T-helper 1 cell (primary cell): ENCODE data around the gene SPTLC2.
"Not testable (repeated sequence)": the region's sequence is repeated elsewhere in the genome, so short reads cannot be mapped to it uniquely, and the experiment has no call there.

ENCODE experiments used
- DNase-seq, 5 donors: peaks; one replicate each; pipeline ENCODE4 v3.0.0-alpha.2; 2012 to 2020

SPTLC2 gene

DNA sequence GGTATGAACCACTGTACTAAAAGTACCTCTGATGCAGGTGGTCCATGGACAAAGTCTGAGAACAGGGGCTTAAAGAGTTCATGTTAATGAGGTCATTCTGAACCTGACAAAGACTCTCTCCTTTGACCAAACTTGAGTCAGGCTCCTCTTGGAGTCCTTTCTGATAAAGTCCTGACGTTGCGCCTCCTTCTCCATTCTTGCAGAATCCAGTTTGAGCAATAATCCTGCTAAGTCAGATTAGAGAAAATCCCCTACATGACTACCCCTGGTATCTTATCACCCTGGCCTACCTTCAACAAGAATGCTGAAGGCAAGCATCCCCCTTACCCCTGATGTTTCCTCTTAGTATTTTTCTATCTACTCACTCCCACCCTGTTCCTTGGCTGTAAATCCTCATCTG is 71.9 kb downstream of the SPTLC2 start:
- DNase-seq = no peak

DNA sequence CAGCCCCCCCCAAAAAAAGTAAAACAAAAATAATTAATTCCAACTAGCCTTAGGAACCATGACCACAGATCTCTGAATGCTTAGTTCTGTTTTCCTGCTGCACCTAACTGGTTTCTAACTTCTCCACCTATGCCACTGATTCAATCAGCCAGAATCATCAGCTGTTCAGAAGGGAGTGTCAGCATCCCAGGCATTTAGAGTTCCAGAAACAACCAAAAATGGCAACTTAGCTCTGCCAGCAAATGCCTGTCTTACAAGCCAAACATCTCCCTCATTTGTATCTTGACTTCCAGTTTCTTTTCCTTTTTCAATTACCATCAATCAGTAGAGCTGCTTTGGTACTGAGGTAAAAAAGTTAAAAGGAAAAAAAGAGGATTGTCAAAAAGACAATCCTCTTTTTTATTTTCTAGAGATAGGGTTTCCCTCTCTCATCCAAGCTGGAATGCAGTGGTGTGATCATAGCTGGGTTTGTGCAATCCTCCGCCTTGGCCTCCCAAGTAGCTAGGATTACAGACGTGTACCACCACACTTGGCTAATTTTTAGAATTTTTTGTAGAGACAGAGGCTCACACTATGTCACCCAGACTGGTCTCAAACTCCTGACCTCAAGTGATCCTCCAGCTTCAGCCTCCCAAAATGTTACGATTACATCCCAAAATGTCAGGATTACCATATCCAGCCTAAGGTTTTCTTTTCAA is 72.7 kb downstream of the SPTLC2 start:
- no peak for DNase-seq

DNA sequence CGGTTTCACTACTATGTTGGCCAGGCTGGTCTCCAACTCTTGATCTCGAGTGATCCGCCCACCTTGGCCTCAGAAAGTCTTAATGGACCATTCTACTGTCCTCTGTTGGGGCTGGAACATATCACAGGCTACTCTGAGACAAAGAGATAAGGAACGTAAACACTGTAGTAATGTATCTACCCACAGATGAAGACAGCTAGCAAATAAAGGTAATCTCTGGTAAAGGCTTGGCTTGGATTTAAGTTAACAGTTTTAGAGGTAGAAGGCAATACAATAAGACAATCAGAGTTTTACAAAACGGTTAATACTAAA is 73.2 kb downstream of the SPTLC2 start:
- no peak for DNase-seq

DNA sequence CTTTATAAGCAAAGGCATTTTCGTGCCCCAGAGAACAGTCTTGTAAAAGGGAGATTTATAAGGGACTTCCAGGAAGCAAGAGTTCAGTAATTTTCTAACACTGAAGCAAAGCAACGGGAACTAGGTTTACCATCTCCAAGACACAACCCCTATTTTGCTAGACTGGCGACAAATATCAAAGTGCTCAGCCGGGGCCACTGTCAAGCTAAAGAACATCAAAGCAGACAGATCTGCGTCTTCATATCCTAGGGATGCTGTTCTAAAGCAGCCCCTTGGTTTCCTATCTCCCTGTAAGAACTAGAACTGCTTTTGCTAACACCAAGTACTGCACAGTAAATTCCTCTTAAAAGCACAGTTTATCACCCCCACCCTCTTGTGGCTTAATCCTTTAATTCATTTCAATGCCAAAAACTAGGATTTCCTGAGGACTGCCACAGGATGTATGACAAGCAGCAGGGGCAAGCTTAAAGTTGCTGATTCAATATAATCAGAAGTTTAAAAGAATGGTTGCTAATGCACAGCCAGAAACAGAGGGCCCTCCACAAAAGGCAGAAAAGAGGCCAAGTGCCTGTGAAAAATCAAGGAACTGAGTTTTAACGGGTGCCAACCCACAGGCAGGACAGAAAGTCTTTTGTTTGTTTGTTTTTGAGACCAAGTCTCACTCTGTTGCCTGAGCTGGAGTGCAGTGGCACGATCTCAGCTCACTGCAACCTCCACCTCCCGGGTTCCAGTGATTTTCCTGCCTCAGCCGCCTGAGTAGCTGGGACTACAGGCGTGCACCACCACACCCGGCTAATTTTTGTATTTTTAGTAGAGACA is 73.8 kb downstream of the SPTLC2 start:
- DNase-seq = no peak

DNA sequence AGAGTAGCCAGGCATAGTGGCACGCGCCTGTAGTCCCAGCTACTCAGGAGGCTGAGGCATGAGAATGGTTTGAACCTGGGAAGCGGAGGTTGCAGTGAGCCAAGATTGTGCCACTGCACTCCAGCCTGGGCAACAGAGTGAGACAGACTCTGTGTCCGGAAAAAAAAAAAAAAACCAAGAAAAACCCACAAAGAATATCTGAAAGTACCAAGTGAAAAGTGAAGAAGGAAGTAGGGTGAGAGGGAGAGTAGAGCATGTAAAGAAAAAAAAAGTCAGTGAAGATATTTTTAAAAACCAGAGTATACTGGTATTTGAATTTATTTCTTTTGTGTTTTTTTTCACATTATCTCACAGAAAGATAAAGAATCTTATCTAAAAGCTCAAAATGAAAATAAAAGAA is 74.5 kb downstream of the SPTLC2 start:
- DNase-seq = no peak

DNA sequence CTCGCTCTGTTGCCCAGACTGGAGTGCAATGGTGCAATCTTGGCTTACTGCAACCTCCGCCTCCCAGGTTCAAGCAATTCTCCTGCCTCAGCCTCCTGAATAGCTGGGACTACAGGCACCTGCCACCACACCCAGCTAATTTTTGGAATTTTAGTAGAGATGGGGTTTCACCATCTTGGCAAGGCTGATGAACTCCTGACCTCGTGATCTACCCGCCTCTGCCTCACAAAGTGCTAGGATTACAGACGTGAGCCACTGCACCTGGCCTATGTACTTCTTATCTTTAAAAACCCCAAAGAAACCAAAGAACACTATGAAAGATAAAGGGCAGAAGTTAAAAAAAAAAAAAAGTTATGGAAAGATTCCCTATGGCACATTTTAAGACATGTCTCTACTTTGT is 79.5 kb downstream of the SPTLC2 start:
- not testable (repeated sequence) for DNase-seq

DNA sequence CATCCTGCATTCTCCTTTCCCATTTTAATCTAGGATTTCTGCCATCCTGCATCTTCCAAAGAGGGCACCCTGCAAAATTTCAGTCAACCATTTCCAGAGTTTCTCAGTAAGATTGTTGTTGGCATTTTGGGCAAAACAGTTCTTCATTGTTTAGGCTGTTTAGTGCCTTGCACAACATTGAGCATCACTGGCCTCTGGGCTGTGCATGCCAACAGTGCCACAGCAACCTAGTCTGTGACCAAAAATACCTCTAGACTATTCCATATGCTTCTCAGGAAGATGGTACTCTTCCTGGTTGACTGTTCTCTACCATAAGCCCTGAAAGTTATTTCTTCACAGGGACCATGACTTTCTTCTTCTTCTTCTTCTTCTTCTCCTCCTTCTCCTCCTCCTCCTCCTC is 85.4 kb downstream of the SPTLC2 start:
- DNase-seq = no peak

DNA sequence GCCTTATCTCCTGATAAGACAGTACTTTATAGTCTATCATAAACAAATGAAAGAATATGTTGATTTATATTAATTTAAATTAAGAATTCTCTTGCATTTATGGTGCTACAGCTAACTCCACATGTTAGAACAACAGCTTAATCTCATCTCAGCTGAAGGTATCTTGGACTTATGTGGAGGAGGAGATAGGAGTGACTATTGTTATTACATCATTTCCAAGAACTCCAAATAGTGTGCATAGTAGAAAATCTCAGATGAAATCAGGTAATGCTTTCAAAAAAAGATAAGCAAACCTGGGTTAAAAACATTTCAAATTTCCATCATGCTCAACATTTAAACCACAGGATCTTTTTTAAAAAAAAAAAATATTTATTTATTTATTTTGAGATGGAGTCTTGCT is 86.5 kb downstream of the SPTLC2 start:
- DNase-seq = no peak

DNA sequence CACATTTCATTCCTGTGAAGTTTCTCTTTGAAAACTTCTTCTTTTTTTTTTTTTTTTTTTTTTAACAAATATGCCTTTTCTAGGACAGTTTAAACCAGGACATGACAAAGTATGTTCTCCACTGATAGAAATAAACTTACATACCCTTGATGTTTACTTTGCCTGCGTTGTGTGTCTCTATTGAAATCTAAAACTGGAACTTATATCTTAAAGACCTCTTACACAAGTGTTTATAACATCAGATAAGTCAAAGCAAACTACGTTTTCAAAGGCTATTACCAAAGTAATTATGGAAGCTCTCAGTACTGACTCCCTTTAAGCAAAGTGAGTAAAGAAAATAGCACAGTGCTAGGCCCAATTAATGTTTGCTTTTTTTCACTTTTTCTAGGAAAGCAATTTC is 87.2 kb downstream of the SPTLC2 start:
- DNase-seq = no peak

DNA sequence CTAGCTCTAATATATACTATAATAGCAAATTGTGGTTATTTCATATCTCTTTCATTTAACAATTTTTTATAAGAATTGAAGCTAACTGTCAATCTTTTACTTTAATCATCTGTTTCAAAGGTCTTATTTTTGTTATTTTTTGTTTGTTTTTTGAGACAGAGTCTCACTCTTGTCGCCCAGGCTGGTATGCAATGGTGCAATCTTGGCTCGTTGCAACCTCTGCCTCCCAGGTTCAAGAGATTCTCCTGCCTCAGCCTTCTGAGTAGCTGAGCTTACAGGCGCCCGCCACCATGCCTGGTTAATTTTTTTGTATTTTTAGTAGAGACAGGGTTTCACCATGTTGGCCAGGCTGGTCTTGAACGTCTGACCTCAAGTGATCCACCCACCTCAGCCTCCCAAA is 87.7 kb downstream of the SPTLC2 start:
- not testable (repeated sequence) for DNase-seq

DNA sequence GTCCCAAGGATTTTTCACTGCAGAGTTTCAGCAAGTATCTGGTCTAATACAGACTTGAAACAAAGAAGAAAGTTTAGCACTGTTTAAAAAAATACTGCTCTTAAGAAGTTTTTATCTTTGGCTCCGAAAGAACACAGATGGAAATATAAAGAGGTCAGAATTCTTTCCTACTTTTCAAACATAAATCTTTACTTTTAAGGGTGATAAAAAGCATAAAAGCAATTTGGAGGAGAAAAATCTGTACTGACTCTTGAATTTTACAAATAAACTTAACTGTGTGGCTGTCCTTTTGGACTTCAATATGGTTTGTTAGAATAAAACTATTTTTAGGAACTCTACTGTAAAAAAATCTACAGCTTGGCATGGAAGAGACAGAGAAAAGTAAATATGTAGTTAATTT is 90.2 kb downstream of the SPTLC2 start:
- no peak for DNase-seq

DNA sequence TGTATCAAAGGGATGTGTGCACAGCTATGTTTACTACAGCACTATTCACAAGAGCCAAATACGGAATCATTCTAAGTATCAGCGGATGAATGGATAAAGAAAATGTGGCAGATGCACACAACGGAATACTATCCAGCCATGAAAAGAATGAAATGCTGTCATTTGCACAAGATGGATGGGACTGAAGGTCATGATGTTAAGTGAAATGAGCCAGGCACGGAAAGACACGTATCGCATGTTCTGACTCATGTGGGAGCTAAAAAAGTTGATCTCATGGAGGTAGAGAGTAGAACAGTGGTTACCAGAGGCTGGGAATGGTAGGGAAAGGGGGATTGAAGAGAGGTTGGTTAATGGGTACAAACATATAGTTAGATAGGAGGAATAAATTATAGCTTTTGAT is 91.9 kb downstream of the SPTLC2 start:
- no peak for DNase-seq

DNA sequence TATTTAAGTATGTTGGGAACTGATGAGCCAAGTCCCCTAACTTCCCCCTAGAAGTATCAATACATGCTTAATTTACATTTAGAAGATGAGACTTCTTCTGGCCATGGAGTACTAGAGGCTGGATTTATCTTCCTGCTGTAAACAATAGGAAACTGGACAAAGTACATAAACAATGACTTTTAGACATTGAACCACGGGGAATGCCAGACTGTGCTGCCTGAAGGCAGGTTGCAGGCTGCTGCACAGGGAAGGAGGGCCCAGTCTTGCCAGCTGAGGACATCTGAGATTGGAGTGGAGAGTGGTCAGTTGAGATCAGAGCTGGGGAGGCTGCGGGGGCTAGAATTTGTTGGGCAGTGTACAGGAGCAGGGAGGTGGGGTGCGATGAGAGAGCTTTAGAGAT is 93.3 kb downstream of the SPTLC2 start:
- DNase-seq = no peak

DNA sequence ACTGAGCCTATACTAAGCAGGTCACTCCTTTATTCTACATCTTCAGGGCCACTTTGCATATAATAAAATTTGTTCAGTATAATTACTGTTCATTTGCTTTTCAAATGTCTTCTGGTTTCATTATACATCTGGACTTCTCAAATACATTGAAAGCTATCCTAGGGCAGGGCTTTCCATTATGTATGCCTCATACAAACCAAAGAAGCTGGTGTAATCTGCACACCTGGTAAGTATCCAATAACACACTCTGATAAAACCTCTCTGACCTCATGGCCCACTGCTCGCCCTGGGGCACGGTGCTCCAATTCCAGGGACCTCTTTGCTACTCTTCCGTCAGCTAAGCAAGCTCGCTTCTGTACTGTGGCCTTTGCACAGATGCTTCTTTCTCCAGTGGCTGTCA is 95.9 kb downstream of the SPTLC2 start:
- no peak for DNase-seq

DNA sequence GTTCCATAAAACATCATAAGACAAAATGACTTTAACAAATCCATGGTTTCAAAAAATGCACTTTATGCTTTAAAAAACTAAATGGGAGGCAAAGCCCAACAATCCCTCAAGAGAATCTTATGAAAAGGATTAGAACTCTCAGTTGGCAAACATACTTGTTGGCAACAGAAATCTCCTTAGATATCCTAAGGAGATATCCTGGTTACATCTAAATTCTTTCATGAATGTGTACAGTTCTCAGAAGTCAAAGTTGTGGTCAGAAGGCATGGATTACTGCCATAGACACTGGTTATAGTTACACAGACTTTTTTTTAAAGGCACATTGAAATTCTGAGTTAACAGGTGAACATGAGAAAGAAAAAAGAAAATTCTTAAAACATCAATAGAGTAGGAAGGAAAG is 100.3 kb downstream of the SPTLC2 start:
- DNase-seq = no peak

DNA sequence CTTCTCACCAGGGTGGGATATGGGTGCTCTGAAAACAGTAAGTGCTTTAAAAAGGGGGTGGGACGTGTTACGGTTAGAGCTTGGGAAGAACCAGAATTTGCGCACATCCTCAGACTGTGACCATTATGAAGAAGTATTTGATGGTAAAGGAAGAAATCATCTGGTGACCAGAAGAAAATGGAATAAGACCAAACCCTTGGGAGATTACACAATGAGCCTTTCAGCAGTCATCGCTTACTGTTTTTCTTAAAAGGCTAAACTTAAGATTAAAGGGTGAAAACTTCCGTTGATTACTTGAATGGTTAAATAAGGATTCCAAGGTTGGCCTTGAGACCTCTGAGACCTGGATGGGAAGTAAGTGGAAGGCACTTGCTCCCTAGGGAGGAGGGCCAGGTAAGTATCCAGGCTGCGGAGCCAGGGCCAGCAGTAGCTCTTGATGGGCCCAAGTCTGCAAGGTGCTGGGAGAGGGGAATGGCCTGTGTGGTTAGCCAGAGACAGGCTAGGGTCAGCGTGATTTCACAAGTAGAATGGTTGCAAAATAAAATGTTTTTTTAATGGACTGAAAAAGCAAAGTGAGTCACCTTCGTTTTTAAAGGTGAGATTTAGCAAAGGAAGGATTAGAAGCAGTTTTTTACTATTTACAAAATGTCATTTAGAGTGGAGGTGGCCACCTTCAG is 104.8 kb downstream of the SPTLC2 start:
- DNase-seq = no peak

DNA sequence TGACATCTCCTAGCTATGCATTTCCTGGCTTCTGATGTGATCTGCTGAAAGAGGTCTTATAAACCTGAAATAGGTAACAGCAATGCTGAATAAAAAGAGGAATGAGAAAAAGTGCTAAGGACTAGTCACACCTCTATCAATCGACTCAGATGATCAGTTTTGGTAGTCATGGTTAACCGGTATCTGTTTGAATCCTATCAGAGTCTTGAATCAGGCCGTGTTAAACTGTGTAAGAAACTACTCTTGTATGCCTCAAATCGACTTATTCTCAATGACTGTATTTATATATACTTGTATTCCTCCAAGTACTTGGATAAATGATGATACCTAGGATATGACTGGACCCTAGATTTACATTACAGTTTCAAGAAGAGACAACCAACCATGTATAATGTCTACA is 107.1 kb downstream of the SPTLC2 start:
- no peak for DNase-seq

DNA sequence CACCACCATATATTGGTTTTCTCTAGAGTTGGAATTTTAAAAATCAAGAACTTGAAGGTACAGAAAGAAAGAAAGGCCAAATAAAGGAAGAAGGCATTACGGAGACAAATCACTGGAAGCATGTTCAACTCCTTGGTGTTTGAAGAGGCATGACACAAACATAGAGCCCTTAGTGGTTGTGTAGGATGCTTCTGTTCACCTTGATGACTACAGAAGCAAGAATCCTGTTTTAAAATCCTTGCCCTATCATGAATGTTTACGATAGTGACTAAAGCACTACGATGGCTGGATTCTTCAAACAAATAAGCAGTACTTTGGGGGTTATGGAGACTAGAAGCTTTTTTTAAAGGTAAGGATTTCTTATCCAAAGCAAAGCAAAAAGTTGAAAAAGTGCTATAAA is 107.6 kb downstream of the SPTLC2 start:
- DNase-seq = no peak

DNA sequence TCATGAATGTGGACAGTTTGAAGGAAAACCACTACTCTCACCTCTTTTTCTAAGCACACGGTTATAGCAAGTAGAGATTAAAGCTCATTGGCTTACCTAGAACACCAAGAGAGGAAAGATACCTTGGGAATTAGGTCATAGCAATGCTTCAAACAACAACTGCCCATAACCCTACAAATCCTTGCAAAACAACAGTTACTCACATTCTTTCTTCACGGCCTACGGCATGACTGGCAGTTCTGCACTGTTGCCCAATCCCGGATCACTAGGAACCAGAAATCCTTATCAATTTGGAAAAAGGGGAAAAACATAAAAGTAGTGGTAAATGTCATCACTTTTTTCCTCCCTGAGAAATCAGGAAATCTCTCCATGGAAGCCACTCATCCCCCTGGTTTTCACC is 108.2 kb downstream of the SPTLC2 start:
- DNase-seq = no peak

DNA sequence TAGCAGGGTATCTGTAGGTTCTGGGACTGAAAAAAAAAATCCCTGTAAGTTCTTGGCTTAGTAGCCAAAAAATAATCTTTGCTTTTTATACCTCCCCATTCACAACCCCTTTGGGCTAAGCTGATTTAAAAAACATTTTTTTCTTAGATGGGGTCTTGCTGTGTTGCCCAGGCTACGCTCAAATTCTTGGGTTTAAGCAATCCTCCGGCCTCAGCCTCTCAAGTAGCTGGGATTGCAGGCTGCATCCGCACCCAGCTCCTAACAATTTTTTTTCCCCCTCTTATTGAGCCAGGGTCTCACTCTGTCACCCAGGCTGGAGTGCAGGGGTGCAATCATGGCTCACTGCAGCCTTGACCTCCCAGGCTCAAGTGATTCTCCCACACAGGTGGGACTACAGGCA is 108.7 kb downstream of the SPTLC2 start:
- DNase-seq = no peak

DNA sequence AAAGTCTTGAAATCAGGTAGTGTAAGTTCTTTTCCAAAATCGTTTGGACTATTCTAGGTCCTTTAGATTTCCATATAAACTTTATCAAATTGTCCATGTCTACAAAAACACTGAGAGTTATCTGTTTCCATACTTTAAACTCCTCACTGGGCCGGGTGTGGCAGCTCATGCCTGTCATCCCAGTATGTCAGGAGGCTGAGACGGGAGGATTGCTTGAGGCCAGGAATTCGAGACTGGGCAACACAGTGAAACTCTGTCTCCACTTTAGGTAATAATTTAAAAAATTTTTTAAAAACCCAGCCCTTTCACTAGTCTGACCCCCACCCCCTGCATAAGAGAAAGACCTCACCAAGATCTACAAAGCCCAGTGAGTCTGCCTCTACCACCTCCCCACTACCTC is 111.4 kb downstream of the SPTLC2 start:
- no peak for DNase-seq

DNA sequence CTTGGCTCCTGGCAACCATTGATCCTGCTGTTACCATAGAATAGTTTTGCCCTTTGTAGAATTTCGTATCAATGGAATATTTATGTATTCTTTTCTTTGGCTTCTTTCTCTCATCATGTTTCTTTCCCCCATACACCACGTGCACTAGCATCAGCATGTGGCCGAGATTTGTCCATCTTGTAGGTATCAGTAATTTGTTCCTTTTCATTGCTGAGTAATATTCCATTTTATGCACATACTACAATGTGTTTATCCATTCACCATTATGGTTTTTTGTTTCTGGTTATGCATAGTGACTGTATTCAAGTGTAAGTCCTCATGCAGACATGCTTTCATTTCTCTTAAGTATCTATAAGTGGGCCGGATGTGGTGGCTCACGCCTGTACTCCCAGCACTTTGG is 113.3 kb downstream of the SPTLC2 start:
- DNase-seq = no peak

DNA sequence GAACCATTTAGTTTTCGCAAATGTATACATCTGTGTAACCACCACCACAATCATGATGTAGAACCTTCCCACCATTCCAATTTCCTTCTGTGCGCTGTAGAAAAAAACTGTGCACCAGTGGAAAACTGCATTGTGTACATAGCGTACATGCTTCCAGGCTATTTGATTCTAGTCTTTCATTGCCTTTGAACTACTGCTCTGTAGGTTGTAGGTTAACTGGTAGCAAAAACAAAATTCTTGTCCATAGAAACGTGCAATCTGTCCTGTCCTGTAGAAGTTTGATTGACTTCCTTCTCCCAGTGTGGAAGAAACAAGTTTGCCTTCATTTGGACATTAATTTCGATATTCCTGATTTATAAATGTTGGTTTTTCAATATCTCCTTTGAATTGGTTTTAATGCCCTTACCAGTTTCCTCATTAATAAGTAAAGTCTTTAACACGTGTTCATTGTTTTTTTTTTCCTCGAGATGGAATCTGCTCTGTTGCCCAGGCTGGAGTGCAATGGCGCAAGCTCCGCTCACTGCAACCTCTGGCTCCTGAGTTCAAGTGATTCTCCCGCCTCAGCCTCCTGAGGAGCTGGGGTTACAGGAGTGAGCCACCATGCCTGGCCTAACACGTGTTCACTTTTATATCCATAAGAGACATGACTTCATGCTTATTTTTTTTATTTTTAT is 114.2 kb downstream of the SPTLC2 start:
- no peak for DNase-seq
